HG03342 (cell line): ENCODE measurements around the gene IGDCC3.
A peak's percentile ranks its signal among the peaks of the same experiment; 100 is the strongest.

Experiments
- ATAC-seq: cut with Tn5 transposase; IDR thresholded peaks from one replicate; pipeline ENCODE4 v1.9.1; 2021; ENCODE audit warnings: mild to moderate bottlenecking, moderate library complexity; ENCODE audit not compliant: unreplicated experiment

Gene IGDCC3

DNA sequence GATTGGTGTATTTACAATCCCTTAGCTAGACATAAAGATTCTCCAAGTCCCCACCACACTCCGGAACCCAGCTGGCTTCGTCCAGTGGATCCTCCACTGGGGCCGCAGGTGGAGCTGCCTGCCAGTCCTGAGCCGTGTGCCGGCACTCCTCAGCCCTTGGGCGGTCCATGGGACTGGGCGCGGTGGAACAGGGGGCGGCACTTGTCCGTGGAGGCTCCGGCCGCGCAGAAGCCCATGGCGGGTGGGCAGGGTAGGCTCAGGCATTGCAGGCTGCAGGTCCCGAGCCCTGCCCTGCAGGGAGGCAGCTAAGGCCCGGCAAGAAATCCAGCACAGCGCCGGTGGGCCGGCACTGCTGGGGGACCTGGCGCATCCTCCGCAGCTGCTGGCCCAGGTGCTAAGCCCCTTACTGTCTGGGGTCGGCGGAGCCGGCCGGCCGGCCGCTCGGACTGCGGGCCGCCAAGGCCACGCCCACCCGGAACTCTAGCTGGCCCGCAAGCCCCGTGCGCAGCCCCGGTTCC, 76.8 kb downstream of the IGDCC3 start:
- no peak for ATAC-seq

GRCh38 chr15:65298731-65299130, 79.1 kb downstream of the IGDCC3 start:
- no peak for ATAC-seq

DNA sequence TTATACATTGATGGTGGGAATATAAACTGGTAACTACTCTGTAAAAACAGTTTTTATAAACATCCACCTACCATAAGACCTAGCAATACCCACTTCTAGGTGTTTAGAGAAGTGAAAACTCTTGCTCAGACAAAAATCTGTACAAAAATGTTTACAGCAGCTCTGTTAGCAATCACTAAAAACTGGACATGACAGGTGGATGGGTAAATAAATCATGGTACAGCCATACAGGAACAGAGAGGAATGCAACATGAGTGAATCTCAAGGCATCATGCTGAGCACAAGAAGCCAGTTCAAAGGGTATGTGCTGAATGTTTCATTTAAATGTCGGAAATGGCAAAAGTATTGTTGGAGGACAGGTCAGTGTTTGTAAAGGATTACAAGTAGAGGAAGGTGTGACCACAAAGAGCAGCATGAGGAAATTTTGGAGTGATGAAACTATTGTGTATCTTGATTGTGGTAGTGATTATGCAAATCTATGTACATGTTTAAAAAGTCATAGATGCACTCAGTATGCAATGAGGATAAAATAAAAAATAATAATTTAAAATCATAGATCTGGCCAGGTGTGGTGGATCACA, 84.8 kb downstream of the IGDCC3 start:
- no peak for ATAC-seq

DNA sequence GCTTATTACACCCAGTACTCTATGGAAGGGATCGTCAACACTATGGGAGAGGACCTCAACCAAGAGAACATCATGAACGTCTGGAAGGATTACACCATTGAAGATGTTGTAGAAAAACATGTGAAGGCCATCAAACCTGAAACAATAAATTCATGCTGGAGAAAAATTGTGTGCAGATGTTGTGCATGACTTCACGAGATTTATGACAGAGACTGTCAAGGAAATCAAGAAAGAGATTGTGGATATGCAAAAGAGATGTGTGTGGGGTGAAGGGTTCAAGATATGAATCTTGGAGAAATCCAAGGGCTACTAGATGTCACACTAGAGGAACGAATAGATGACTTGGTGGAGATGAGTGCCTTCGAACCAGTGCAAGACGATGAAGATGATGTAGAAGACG, 87.6 kb downstream of the IGDCC3 start:
- no peak for ATAC-seq

- ATAC-seq = no peak
Observed at GRCh38 chr15:65289261-65289854, 88.4 kb downstream of the IGDCC3 start.

GRCh38 chr15:65287520-65287855, 90.3 kb downstream of the IGDCC3 start:
- no peak for ATAC-seq

DNA sequence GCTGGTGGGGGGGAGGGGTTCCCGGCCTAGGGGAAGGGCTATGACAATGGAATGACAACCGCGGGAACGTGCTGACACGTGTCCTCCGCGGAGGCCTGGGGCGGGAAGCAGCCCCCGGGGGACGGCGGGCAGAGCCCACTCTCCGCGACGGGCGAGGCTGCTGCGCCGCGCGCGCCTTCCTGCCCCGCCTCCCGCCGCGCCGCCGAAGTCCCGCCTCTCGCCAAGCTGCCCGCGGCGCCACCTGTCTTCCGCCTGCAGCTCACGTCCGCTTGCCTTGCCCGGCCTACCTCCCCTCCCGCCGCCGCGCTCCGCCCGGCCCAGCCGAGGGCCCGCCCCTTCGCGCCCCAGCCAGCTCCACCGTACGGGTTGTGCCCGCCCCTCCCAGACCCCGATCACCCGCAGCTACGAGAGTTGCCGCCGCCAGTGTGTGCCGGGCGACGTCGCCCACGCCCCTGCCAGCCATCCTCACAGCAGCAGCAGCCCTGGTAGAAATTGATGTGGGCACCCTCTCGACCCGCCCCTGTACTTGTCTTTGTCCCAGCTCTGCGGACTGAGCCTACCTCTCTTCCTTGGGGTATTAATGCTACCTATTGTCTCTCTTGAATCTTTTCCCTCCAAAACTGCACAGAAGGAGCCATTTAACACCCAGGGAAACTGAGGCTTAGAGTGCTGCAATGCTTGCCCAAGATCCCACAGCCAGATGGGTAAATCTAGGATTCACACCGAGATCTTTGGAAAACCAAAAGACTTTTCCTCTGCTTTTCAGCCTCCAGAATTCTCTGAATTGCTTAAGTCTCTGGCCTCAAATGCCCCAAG, 90.9 kb downstream of the IGDCC3 start, which contains the start of gene PARP16:
TSS of gene PARP16 (minus strand) at position 180 of the 816 bp plus-strand sequence. CDS start 457 bp downstream, outside the sequence.
- peak; percentile 92 for ATAC-seq

GRCh38 chr15:65286069-65286703, 91.6 kb downstream of the IGDCC3 start:
- ATAC-seq = peak; percentile 33

GRCh38 chr15:65285291-65286068, 92.3 kb downstream of the IGDCC3 start:
- no peak for ATAC-seq

- ATAC-seq = no peak
Observed at GRCh38 chr15:65278480-65278879, 99.3 kb downstream of the IGDCC3 start.
